ENCODE measurements around the gene CHRNB1.

CHRNB1 gene, protein sequence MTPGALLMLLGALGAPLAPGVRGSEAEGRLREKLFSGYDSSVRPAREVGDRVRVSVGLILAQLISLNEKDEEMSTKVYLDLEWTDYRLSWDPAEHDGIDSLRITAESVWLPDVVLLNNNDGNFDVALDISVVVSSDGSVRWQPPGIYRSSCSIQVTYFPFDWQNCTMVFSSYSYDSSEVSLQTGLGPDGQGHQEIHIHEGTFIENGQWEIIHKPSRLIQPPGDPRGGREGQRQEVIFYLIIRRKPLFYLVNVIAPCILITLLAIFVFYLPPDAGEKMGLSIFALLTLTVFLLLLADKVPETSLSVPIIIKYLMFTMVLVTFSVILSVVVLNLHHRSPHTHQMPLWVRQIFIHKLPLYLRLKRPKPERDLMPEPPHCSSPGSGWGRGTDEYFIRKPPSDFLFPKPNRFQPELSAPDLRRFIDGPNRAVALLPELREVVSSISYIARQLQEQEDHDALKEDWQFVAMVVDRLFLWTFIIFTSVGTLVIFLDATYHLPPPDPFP

DNA sequence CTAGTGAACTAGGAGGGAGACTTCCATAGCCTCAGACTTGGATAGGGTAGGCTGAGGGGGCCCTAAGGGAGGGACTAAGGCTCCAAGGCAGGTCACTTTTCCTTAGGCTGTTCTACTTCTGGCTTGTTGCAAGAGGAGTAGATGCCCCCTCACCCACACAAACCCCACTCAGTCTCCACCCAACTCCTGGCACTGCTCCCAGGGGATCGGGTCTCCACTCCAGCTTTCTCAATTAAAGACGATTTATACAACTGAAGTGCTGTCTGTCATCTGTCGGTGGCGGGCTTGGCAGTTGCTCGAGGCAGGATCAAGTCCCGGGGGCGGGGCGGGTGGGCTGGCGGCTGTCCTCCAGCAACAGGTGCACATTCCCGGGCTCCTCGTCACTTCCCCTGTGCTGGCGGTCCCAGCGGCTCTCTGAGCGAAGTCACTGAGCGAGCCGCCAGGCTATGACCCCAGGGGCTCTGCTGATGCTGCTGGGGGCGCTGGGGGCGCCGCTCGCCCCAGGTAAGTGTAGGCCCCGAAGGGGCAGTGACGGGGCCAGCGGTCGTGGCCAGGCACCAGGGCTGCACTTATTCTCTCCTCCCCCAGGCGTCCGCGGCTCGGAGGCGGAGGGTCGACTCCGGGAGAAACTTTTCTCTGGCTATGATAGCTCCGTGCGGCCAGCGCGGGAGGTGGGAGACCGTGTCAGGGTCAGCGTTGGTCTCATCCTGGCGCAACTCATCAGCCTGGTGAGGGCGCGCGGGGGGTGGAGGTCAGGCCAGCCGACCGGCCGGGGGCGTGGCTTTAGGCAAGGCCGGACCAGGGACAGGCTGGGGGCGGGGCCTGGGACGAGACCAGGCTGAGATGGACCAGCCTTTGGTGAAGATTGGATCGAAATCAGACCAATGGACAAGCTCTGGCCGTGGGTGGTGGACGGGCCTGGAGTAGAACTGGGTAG is at the start of gene CHRNB1:
Gene CHRNB1 (plus strand): TSS at position 380 of the 937 bp plus-strand sequence. CDS start 67 bp downstream, at position 447.
- Histone ChIP-seq H3K27me3 (ENCODE audit: control insufficient read depth, insufficient read depth, low read length) (no peaks in the 10 kb centered on the region), H3K4me2 (ENCODE audit: low read length) (peak within 1 kb of the TSS; percentile 92), H3K4me3 (ENCODE audit: low read depth, low read length) (peak within 1 kb of the TSS; percentile 78), H3K79me2 (no peaks in the 10 kb centered on the region), H3K9ac (no peak within 1 kb of the TSS), H3K4me1 (peaks cover 12% of the 10 kb centered on the region), H2AFZ (peak within 1 kb of the TSS; percentile 87), H3K36me3 (ENCODE audit: control insufficient read depth, insufficient read depth, low read length) (no peaks in the 10 kb centered on the region), H3K9me3 (ENCODE audit: control insufficient read depth, low read length) (no peaks in the 10 kb centered on the region), H3K27ac (peak within 1 kb of the TSS; percentile 3)
- TF ChIP-seq, protein P1, sequence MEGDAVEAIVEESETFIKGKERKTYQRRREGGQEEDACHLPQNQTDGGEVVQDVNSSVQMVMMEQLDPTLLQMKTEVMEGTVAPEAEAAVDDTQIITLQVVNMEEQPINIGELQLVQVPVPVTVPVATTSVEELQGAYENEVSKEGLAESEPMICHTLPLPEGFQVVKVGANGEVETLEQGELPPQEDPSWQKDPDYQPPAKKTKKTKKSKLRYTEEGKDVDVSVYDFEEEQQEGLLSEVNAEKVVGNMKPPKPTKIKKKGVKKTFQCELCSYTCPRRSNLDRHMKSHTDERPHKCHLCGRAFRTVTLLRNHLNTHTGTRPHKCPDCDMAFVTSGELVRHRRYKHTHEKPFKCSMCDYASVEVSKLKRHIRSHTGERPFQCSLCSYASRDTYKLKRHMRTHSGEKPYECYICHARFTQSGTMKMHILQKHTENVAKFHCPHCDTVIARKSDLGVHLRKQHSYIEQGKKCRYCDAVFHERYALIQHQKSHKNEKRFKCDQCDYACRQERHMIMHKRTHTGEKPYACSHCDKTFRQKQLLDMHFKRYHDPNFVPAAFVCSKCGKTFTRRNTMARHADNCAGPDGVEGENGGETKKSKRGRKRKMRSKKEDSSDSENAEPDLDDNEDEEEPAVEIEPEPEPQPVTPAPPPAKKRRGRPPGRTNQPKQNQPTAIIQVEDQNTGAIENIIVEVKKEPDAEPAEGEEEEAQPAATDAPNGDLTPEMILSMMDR (IDR thresholded peaks at IDR 0.05): peak; percentile 17

DNA sequence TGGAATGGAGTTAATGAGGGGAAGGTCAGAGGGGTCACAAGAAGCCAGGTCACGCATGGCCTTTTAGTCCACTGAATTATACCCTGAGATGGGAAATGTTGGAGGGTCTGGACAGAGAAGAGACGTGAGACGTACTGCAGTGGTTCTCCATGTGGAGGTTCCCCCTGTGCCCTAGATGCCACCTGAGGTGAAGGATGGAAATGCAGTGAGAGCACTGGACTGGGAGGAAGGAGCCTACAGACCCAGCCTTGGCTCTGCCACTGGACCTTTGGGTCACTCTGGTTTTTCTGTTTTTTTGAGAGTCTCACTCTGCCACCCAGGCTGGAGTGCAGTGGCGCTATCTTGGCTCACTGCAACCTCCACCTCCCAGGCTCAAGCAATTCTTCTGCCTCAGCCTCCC is 48.7 kb upstream of the CHRNB1 start:
- Histone ChIP-seq H3K4me1 (peaks cover 2% of the 10 kb centered on the region), H3K9ac (no peak overlapping the region), H3K4me2 (ENCODE audit: low read length) (no peak overlapping the region), H3K27ac (no peak overlapping the region), H3K9me3 (ENCODE audit: control insufficient read depth, low read length) (no peaks in the 10 kb centered on the region), H3K4me3 (ENCODE audit: low read depth, low read length) (no peak overlapping the region), H2AFZ (no peak overlapping the region), H3K79me2 (peaks cover 2% of the 10 kb centered on the region), H3K36me3 (ENCODE audit: control insufficient read depth, insufficient read depth, low read length) (no peaks in the 10 kb centered on the region), H3K27me3 (ENCODE audit: control insufficient read depth, insufficient read depth, low read length) (no peaks in the 10 kb centered on the region)
- TF ChIP-seq, protein P1 (IDR thresholded peaks at IDR 0.05): no peak

DNA sequence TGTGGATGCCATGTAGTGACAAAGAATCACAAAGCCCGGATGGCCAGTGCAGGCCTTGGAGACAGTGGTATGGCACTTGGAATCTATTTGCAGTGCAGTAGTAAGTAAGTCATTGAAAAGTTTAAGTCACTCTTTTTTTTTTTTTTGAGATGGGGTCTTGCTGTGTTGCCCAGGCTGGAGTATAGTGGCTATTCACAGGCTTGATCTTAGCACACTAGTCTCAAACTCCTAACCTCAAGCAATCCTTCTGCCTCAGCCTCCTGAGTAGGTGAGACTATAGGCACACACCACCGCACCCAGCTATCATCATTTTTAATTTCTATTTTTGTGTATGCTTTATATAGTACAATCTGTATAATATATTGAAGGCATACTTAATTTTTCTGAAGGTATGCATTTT is 46.2 kb upstream of the CHRNB1 start:
- no peaks in the 10 kb centered on the region for H3K36me3 ChIP-seq (ENCODE audit: control insufficient read depth, insufficient read depth, low read length)
- H3K4me2 ChIP-seq (ENCODE audit: low read length): no peak overlapping the region
- no peak overlapping the region for H3K9ac ChIP-seq
- no peak overlapping the region for H3K27ac ChIP-seq
- H3K79me2 ChIP-seq: peaks cover 3% of the 10 kb centered on the region
- no peaks in the 10 kb centered on the region for H3K9me3 ChIP-seq (ENCODE audit: control insufficient read depth, low read length)
- no peak overlapping the region for H2AFZ ChIP-seq
- H3K4me1 ChIP-seq: peaks cover 5% of the 10 kb centered on the region
- H3K4me3 ChIP-seq (ENCODE audit: low read depth, low read length): no peak overlapping the region
- H3K27me3 ChIP-seq (ENCODE audit: control insufficient read depth, insufficient read depth, low read length): no peaks in the 10 kb centered on the region
- TF ChIP-seq, protein P1 (IDR thresholded peaks at IDR 0.05): no peak

DNA sequence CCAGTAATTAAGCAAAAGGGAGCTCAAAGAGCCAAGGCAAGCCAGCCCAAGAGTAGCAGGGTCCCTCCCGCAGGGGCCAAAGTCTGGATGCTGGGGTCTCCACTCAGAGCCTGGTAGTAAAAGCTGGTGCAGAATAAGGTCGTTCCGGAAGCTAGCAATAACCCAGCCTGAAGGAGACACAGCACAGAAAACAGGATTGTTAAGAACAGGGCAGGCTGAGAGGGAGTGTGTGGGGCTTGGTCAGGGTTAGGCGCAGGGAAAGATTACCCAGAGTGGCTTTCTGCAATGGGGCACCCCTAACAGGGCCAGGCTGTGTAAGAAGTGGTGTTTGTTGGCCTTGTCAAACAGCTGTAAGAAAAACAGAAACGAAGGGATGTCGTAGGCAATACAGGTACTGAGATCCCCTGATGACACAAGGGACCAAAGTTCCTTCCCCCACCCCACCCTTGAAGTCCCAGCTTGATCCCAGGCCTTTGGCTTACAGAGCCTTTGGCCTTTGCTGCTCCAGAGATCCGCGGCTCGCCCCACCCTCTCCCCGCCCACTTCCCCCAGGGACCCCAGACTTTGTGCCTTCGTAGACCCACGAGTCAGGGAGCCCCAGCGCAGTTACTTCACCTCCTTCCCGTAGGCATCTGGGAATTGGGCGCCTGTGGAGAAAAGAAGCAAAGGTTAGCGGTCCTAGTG is 41.7 kb upstream of the CHRNB1 start:
- Histone ChIP-seq H3K4me2 (ENCODE audit: low read length) (peak overlapping the region; percentile 87), H3K79me2 (peaks cover 3% of the 10 kb centered on the region), H3K27me3 (ENCODE audit: control insufficient read depth, insufficient read depth, low read length) (no peaks in the 10 kb centered on the region), H3K36me3 (ENCODE audit: control insufficient read depth, insufficient read depth, low read length) (no peaks in the 10 kb centered on the region), H3K4me3 (ENCODE audit: low read depth, low read length) (peak overlapping the region; percentile 90), H3K9me3 (ENCODE audit: control insufficient read depth, low read length) (no peaks in the 10 kb centered on the region), H3K9ac (no peak overlapping the region), H3K27ac (peak overlapping the region; percentile 72), H2AFZ (peak overlapping the region; percentile 74), H3K4me1 (peaks cover 11% of the 10 kb centered on the region)
- TF ChIP-seq, protein P1 (IDR thresholded peaks at IDR 0.05): no peak

All from parathyroid adenoma (tissue), 2 donors.